ENCODE data around the gene DYRK1B.
A peak's percentile ranks its signal among the peaks of the same experiment; 100 is the strongest.
"Not testable (repeated sequence)": the region's sequence is repeated elsewhere in the genome, so short reads cannot be mapped to it uniquely, and the experiment has no call there.

The DYRK1B gene

GRCh38 chr19:39833464-39834286 is at the start of gene DYRK1B:
DYRK1B (minus strand) TSS chr19:39834162; CDS start chr19:39831867, 2,295 bp downstream.
- peak within 1 kb of the TSS; percentile 82 for H3K4me3 Mint-ChIP-seq
- peak within 1 kb of the TSS; percentile 86 for H3K27ac Mint-ChIP-seq
- no peaks in the 10 kb centered on the region for H3K27me3 Mint-ChIP-seq
- H3K36me3 Mint-ChIP-seq: peaks cover 9% of the 10 kb centered on the region
- no peaks in the 10 kb centered on the region for H3K9me3 Mint-ChIP-seq (ENCODE audit: low read depth)
- peaks cover 26% of the 10 kb centered on the region for H3K4me1 Mint-ChIP-seq (ENCODE audit: low read depth)

DNA sequence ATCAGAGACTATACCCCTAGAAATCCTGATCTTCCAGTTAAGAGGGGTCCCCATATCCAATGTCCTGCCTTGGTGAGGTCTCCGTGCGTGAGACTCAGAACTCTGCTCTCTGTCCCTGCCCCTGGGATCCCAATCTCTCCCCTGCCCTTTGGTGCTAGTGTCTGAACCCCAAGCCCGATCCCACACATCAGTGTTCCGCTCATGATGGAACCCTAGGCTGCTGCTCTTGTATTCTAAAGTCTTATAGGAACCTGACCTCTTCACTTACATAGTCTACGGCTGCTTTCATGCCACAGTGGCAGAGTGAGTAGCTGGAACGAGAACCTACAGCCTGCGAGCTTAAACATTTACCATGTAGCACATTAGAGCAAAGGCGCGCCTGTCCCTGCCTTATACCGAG is 48.7 kb upstream of the DYRK1B start:
- not testable (repeated sequence) for H3K36me3 Mint-ChIP-seq; H3K9me3 Mint-ChIP-seq (ENCODE audit: low read depth); H3K4me3 Mint-ChIP-seq; H3K27me3 Mint-ChIP-seq; H3K27ac Mint-ChIP-seq; H3K4me1 Mint-ChIP-seq (ENCODE audit: low read depth)

- H3K36me3 Mint-ChIP-seq; H3K27me3 Mint-ChIP-seq; H3K9me3 Mint-ChIP-seq (ENCODE audit: low read depth); H3K4me1 Mint-ChIP-seq (ENCODE audit: low read depth); H3K4me3 Mint-ChIP-seq; H3K27ac Mint-ChIP-seq: not testable (repeated sequence)
These were observed 47.6 kb upstream of the DYRK1B start for GRCh38 chr19:39881495-39882110.

DNA sequence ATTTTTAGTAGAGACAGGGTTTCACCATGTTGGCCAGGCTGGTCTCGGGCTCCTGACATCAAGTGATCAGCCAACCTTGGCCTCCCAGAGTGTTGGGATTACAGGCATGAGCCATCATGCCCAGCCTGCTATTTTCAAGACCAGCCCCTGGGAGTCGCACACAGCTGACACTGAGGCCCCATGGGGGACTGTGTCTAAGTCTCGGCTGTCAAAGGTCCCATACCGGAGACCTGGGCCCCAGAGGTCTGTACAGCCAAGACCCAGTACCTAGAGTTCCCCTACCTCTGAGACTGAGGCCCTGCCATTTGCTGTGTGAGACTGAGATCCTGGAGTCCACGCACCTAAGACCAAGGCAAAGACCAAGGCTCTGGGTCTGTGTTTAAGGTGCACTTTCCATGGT is 46.3 kb upstream of the DYRK1B start:
- H3K27me3 Mint-ChIP-seq; H3K36me3 Mint-ChIP-seq; H3K27ac Mint-ChIP-seq; H3K4me3 Mint-ChIP-seq; H3K9me3 Mint-ChIP-seq (ENCODE audit: low read depth); H3K4me1 Mint-ChIP-seq (ENCODE audit: low read depth): not testable (repeated sequence)

- H3K9me3 Mint-ChIP-seq (ENCODE audit: low read depth); H3K4me1 Mint-ChIP-seq (ENCODE audit: low read depth); H3K36me3 Mint-ChIP-seq; H3K27me3 Mint-ChIP-seq; H3K4me3 Mint-ChIP-seq; H3K27ac Mint-ChIP-seq: not testable (repeated sequence)
These were observed 45.8 kb upstream of the DYRK1B start for GRCh38 chr19:39879796-39880195.

DNA sequence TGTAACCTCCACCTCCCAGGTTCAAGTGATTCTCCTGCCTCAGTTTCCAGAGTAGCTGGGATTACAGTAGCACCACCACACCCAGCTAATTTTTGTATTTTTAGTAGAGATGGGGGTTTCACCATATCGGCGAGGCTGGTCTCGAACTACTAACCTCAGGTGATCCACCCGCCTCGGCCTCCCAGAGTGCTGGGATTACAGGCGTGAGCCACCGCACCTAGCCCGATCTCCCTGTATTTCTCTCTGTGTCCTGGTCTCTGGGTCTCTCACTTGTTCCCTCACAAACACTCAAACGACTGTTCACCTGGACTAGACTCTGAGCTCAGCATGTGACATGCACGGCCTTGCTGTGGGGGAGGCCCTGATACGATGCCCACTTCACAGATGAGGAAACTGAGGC is 44.9 kb upstream of the DYRK1B start:
- H3K4me3 Mint-ChIP-seq: not testable (repeated sequence)

GRCh38 chr19:39878398-39878797 is 44.4 kb upstream of the DYRK1B start:
- H3K27me3 Mint-ChIP-seq: no peaks in the 10 kb centered on the region
- H3K9me3 Mint-ChIP-seq (ENCODE audit: low read depth): no peaks in the 10 kb centered on the region
- no peak overlapping the region for H3K27ac Mint-ChIP-seq
- H3K36me3 Mint-ChIP-seq: no peaks in the 10 kb centered on the region
- no peak overlapping the region for H3K4me3 Mint-ChIP-seq
- no peaks in the 10 kb centered on the region for H3K4me1 Mint-ChIP-seq (ENCODE audit: low read depth)

More for the DNA sequence above, 44.9 kb upstream of the DYRK1B start:
- not testable (repeated sequence) for H3K4me1 Mint-ChIP-seq (ENCODE audit: low read depth); H3K9me3 Mint-ChIP-seq (ENCODE audit: low read depth); H3K27me3 Mint-ChIP-seq; H3K36me3 Mint-ChIP-seq
- peak overlapping the region; percentile 46 for H3K27ac Mint-ChIP-seq

- H3K36me3 Mint-ChIP-seq; H3K4me1 Mint-ChIP-seq (ENCODE audit: low read depth); H3K27me3 Mint-ChIP-seq; H3K4me3 Mint-ChIP-seq; H3K27ac Mint-ChIP-seq; H3K9me3 Mint-ChIP-seq (ENCODE audit: low read depth): not testable (repeated sequence)
These were observed 44.0 kb upstream of the DYRK1B start for GRCh38 chr19:39877982-39878381.

DNA sequence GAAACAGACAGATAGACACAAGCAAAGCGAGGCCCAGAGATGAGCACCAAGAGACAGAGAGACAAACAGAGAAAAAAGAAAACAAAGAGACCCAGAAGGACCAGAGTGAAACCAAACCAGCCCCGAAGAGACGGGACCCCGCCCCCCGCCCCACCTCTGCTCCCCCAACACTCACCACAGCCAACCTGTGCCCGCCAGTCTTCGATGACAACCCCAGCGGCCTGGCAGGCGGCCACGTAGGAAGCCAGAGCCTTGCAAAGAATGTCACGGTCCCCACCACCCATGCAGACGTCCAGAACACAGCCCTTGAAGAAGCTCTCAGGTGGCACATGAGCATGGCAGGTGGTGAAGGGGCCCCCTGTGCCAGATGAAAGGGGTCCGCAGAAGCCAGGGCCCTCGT is 43.5 kb upstream of the DYRK1B start:
- not testable (repeated sequence) for H3K27me3 Mint-ChIP-seq; H3K4me3 Mint-ChIP-seq; H3K27ac Mint-ChIP-seq; H3K36me3 Mint-ChIP-seq; H3K4me1 Mint-ChIP-seq (ENCODE audit: low read depth); H3K9me3 Mint-ChIP-seq (ENCODE audit: low read depth)

DNA sequence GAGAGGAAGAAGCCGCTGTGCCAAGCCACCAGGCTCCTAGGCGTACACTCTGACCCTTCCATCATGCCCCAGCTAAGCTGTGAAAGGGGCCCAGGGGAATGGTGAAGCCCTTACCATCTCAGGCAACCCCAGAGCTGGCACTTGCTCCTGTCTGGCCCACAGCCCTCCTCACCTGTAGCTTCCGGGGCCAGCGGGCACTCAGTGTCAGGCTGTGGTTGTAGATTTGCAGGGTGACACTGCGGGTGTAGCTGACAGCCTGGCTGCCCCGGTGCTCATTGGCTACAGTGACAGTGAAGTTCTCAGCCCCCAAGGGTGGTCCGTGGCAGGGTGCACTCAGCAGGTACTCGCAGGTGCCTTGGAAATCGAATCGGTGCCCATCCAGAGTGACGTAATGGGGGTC is 42.5 kb upstream of the DYRK1B start:
- not testable (repeated sequence) for H3K4me1 Mint-ChIP-seq (ENCODE audit: low read depth); H3K9me3 Mint-ChIP-seq (ENCODE audit: low read depth); H3K27ac Mint-ChIP-seq; H3K4me3 Mint-ChIP-seq; H3K36me3 Mint-ChIP-seq; H3K27me3 Mint-ChIP-seq

DNA sequence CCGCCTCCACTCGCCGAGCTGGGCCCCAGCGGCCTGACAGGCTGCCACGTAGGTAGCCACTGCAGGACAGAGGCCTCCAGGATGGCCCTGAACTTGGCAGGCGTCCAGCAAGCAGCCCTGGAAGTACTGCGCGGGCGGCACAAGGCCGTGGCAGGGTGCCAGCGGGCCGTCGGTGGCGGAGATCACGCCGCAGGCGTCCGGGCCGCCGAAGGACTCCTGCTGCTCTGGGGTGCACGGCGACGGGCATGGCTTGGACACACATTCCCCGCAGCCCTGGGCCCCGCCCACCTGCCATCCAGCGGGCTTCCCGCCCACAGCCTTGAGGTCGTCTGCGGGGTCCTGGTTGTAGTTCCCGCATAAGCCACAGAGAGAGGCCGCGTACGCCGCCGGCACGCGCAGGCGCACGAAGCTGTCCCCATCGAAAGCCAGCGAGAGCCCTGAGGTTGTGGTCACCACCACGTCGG is 41.5 kb upstream of the DYRK1B start:
- H3K36me3 Mint-ChIP-seq; H3K27me3 Mint-ChIP-seq; H3K4me1 Mint-ChIP-seq (ENCODE audit: low read depth); H3K9me3 Mint-ChIP-seq (ENCODE audit: low read depth); H3K27ac Mint-ChIP-seq; H3K4me3 Mint-ChIP-seq: not testable (repeated sequence)

GRCh38 chr19:39874404-39874803 is 40.4 kb upstream of the DYRK1B start:
- Mint-ChIP-seq H3K9me3 (ENCODE audit: low read depth) (no peaks in the 10 kb centered on the region), H3K36me3 (no peaks in the 10 kb centered on the region), H3K27me3 (no peaks in the 10 kb centered on the region), H3K27ac (no peak overlapping the region), H3K4me3 (no peak overlapping the region), H3K4me1 (ENCODE audit: low read depth) (no peaks in the 10 kb centered on the region)

DNA sequence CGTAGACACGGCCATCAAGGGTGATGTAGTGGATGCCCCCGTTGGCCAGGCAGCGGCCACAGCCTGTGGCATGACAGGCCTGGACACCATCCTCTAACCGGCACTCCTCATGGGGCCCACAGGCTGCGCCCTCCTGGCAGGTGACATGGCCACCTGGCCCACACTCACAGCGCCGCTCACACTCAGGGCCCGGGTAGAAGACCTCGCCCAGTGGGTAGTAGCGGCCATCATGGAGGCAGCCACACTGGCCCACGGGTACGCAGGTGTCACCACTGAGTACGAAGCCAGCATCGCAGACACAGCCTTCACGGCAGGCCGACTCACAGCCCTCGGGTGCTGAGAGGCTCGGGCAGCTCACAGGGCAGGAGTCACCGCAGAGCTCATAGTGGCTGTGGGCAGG is 39.4 kb upstream of the DYRK1B start:
- Mint-ChIP-seq H3K27me3 (no peaks in the 10 kb centered on the region), H3K36me3 (no peaks in the 10 kb centered on the region), H3K4me3 (no peak overlapping the region), H3K27ac (no peak overlapping the region), H3K9me3 (ENCODE audit: low read depth) (no peaks in the 10 kb centered on the region), H3K4me1 (ENCODE audit: low read depth) (no peaks in the 10 kb centered on the region)

GRCh38 chr19:39871886-39872866 is 38.2 kb upstream of the DYRK1B start:
- no peak overlapping the region for H3K27ac Mint-ChIP-seq
- H3K36me3 Mint-ChIP-seq: no peaks in the 10 kb centered on the region
- H3K9me3 Mint-ChIP-seq (ENCODE audit: low read depth): no peaks in the 10 kb centered on the region
- no peak overlapping the region for H3K4me3 Mint-ChIP-seq
- H3K4me1 Mint-ChIP-seq (ENCODE audit: low read depth): no peaks in the 10 kb centered on the region
- H3K27me3 Mint-ChIP-seq: no peaks in the 10 kb centered on the region

- no peak overlapping the region for H3K27ac Mint-ChIP-seq
- no peaks in the 10 kb centered on the region for H3K4me1 Mint-ChIP-seq (ENCODE audit: low read depth)
- no peaks in the 10 kb centered on the region for H3K9me3 Mint-ChIP-seq (ENCODE audit: low read depth)
- H3K36me3 Mint-ChIP-seq: no peaks in the 10 kb centered on the region
- no peaks in the 10 kb centered on the region for H3K27me3 Mint-ChIP-seq
- no peak overlapping the region for H3K4me3 Mint-ChIP-seq
These were observed 37.4 kb upstream of the DYRK1B start for GRCh38 chr19:39871362-39871761.

Data from activated naive CD8-positive, alpha-beta T cell (primary cell).